BJ (cell line): ENCODE data around the gene HSPB7. TPM values are rescaled to one million over a fixed set of nuclear protein-coding genes. Genes with fewer than 3 reads are reported as not detected.
"Not testable (repeated sequence)": the region's sequence is repeated elsewhere in the genome, so short reads cannot be mapped to it uniquely, and the experiment has no call there.

Experiments used
- CTCF ChIA-PET: fragments of 350-600 bp; formaldehyde crosslinking; extraction: SDS; loops from one replicate; lab custom pipeline; 2021; ENCODE audit warnings: antibody characterized with exemption, inconsistent platforms; lab: Yijun Ruan, JAX
- POLR2A ChIA-PET: fragments of 300-600 bp; sonication (Branson Sonifier 250); formaldehyde crosslinking; extraction: SDS; loops from one replicate; lab custom pipeline; 2021; ENCODE audit warnings: antibody characterized with exemption; lab: Charles Lee
- DNase-seq: peaks from one replicate; pipeline ENCODE4 v3.0.0-alpha.2; 2011; ENCODE audit warnings: low read depth
- H3K27me3 ChIP-seq: 2 replicates; pipeline ENCODE4 v1.6.0; 2011; ENCODE audit warnings: low read length; ENCODE audit not compliant: control insufficient read depth, insufficient read depth
- H3K36me3 ChIP-seq: 2 replicates; pipeline ENCODE4 v1.5.1; 2011; ENCODE audit warnings: low read length; ENCODE audit not compliant: control insufficient read depth, insufficient read depth
- H3K4me3 ChIP-seq: 2 replicates; pipeline ENCODE4 v1.5.1; 2011; ENCODE audit warnings: low read depth, mild to moderate bottlenecking, control low read depth, low read length
- polyA plus RNA-seq: library from polyadenylated mRNA; depleted of rRNA; stranded (reverse); fragments of >200 nt; gene quantifications from 2 replicates; pipeline ENCODE4 v1.2.3, GENCODE V29; 2011
- TF ChIP-seq, protein P1 (sequence below): IDR thresholded peaks from 2 replicates; pipeline ENCODE4 v1.5.1; 2011; ENCODE audit warnings: low read depth, mild to moderate bottlenecking, control low read depth, inconsistent platforms, low read length, moderate library complexity; ENCODE audit not compliant: insufficient read depth

HSPB7 gene
- polyA plus RNA-seq, 1 experiment, result 66.6 TPM

DNA sequence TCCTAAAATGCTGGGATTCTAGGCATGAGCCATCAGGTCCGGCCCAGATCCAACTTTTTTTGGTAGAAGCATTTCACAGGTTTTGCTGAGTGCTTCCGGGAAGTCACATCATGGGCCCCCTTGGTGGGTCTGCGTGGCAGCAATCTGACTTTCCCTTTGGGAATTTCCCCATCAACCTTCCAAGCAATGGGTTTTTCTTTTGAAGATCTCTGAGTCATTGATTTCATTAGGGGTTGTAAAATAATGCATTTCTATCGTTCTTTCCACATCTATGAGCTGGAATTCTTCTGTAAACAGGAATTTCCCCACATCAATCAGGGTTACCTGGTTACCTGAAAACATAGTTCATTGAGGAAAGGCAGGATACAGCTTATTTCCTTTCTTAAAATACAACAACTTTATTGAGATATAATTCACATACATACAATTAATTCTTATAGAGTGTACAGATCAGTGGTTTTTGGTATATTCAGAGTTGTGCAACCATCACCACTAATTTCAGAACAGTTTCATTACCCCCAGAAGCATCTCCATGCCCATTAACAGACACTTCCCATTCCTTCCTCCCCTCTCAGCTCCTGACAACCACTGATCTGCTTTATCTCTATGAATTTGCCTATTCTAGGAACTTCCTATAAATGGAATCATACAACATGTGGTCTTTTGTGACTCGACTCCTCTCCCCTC is 32.1 kb downstream of the HSPB7 start:
- no peak for DNase-seq
- no peaks in the 10 kb centered on the region for H3K27me3 ChIP-seq
- TF ChIP-seq, protein P1, sequence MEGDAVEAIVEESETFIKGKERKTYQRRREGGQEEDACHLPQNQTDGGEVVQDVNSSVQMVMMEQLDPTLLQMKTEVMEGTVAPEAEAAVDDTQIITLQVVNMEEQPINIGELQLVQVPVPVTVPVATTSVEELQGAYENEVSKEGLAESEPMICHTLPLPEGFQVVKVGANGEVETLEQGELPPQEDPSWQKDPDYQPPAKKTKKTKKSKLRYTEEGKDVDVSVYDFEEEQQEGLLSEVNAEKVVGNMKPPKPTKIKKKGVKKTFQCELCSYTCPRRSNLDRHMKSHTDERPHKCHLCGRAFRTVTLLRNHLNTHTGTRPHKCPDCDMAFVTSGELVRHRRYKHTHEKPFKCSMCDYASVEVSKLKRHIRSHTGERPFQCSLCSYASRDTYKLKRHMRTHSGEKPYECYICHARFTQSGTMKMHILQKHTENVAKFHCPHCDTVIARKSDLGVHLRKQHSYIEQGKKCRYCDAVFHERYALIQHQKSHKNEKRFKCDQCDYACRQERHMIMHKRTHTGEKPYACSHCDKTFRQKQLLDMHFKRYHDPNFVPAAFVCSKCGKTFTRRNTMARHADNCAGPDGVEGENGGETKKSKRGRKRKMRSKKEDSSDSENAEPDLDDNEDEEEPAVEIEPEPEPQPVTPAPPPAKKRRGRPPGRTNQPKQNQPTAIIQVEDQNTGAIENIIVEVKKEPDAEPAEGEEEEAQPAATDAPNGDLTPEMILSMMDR, result no peak
- POLR2A ChIA-PET, result no interaction called here
- CTCF ChIA-PET, result interaction anchor here (1.0 to 2.0 kb wide), 7 partner anchors 9 to 194 kb away, joined by 3 to 5 read pairs (median 4); partner anchors contain the start of gene ZBTB17
- H3K4me3 ChIP-seq, result no peak overlapping the region
- no peaks in the 10 kb centered on the region for H3K36me3 ChIP-seq

DNA sequence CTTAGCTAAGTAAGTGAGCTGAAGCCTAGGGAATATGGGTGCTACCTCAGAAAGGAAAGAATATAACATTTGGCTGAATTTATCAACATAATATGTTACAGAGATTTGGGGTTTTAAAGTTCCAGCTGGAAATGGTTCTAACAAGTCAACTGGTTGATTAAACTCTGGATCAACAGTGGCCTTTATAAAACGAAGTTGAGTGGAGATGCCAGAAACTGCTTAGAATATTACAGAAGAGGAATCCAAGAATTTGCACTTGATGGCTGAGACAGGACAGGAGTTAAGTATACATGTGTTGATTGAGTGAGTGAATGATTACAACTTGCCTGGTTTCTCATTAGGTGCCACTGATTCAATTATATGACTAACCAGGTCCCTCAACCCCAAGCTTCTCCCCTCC is 34.6 kb downstream of the HSPB7 start:
- Histone ChIP-seq H3K27me3 (no peaks in the 10 kb centered on the region), H3K4me3 (no peak overlapping the region), H3K36me3 (no peaks in the 10 kb centered on the region)
- CTCF ChIA-PET, result interaction anchor here (0.6 to 2.2 kb wide), 2 partner anchors 11 to 168 kb away, joined by 3 to 10 read pairs; no protein-coding TSS in a partner anchor
- no peak for DNase-seq
- POLR2A ChIA-PET, result no interaction called here
- TF ChIP-seq, protein P1, result no peak

DNA sequence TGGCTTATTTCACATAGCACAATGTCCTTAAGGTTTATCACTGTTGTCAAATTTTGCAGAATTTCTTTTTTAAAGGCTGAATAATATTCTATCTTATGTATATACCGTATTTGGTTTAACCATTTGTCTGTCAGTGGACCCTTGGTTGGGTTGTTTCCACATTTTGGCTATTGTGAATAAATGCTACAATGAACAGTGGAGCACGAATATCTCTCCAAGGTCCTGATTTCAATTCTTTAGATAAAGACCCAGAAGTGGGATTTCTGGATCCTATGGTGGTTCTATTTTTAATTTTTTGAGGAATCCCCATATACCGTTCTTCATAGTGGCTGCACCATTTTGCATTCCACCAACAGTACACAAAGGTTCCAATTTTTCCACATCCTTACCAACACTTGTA is 36.2 kb downstream of the HSPB7 start:
- ChIA-PET CTCF (no interaction called here), POLR2A (no interaction called here)

DNA sequence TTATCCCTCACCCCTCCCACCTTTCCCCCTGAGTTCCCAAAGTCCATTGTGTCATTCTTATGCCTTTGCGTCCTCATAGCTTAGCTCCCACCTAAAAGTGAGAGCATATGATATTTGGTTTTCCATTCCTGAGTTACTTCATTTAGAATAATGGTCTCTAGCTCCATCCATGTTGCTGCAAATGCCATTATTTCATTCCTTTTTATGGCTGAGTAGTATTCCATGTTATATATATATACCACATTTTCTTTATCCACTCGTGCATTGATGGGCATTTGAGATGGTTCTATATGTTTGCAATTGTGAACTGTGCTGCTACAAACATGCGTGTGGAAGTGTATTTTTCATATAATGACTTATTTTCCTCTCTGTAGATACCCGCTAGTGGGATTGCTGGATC is 39.9 kb downstream of the HSPB7 start:
- CTCF ChIA-PET, DNase-seq, H3K27me3 ChIP-seq, POLR2A ChIA-PET, H3K4me3 ChIP-seq, H3K36me3 ChIP-seq: not testable (repeated sequence)

More for the DNA sequence above, 36.2 kb downstream of the HSPB7 start:
- Histone ChIP-seq H3K36me3 (no peaks in the 10 kb centered on the region), H3K4me3 (no peak overlapping the region), H3K27me3 (no peaks in the 10 kb centered on the region)
- DNase-seq, result no peak
- TF ChIP-seq, protein P1, result no peak

DNA sequence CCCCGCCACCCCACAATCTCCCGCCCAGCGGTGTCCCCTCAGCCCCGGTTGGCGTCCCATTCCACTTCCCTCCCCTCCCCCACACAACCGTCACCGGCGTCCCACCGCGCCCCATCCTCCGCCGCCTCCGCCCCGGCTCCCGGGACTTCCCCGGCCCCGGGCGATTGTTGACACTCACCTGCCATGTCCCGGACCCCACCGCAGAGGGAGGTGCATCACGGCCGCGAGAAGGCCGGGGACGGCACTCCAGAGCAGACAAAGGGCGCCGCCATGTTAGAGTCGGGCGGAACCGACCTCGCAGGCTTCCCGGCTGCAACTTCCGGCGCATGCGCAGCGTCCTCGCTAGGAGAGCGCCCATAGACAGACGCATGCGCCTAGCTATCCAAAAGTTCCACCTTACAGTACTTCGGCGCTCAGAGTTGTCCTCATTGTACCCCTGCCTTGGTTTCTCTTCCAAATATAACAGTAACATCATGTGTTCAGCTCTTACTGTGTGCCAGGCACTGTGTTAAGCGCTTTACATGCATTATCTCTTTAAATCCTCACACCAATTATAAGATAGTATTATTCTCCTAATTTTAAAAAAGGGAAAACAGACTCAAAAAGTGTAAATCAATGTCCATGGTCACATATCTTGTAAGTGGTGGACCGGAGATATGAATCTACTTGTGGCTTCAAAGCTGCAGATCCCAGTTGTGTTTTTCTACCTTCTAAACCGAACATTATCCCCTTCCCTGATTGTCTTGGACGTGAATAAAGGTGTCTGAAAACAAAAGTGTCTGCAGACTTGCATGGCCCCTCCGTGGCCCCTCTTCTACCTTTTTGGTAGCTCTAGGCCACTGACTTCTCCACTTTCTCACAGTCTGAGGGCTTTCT is 41.8 kb downstream of the HSPB7 start, which contains the start of gene ZBTB17:
ZBTB17 (minus strand) TSS at position 297 of the 876 bp plus-strand sequence. CDS start 27,606 bp downstream, outside the sequence.
- Histone ChIP-seq H3K36me3 (peaks cover 8% of the 10 kb centered on the region), H3K4me3 (peak within 1 kb of the TSS; percentile 91), H3K27me3 (no peaks in the 10 kb centered on the region)
- ChIA-PET CTCF (interaction anchor here (0.8 to 2.6 kb wide), 9 partner anchors 10 to 184 kb away, joined by 3 to 11 read pairs (median 4); partner anchors contain the start of gene FAM131C), POLR2A (no interaction called here)
- peak; percentile 51 for DNase-seq
- TF ChIP-seq, protein P1, result no peak
